Activated T-helper 1 cell treated with anti-CD3 and anti-CD28 coated beads, Interleukin-2, amount 50 U/mL, for 16 hours (primary cell): ENCODE data around the gene HOXC5.

Source experiments
- DNase-seq, 2 donors: peaks; one replicate each; pipeline ENCODE4 v3.0.0-alpha.2; 2020; ENCODE audit warnings: low read depth in 1 of 2, low spot score in 1 of 2

Gene HOXC5

GRCh38 chr12:54006559-54007220 lies 26.2 kb upstream of the HOXC5 start:
- DNase-seq = no peak

GRCh38 chr12:54007538-54008259 lies 25.2 kb upstream of the HOXC5 start:
- no peak for DNase-seq

DNA sequence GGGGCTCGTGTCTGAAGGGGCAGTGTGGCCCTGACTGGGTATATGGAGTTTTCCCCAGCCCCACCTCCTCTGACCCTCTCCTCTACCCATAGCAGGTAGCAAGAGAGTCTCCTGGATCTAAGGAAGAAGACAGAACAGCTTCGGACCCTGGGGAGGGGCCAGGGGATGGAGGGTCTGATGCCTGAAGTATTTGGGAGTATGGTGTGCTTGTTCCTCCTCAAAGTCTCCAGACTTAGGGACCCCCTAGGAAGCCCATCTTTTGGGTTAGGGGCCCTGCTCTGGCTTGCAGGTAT lies 24.6 kb upstream of the HOXC5 start:
- no peak for DNase-seq

GRCh38 chr12:54009171-54010052 lies 23.4 kb upstream of the HOXC5 start:
- DNase-seq = no peak

DNA sequence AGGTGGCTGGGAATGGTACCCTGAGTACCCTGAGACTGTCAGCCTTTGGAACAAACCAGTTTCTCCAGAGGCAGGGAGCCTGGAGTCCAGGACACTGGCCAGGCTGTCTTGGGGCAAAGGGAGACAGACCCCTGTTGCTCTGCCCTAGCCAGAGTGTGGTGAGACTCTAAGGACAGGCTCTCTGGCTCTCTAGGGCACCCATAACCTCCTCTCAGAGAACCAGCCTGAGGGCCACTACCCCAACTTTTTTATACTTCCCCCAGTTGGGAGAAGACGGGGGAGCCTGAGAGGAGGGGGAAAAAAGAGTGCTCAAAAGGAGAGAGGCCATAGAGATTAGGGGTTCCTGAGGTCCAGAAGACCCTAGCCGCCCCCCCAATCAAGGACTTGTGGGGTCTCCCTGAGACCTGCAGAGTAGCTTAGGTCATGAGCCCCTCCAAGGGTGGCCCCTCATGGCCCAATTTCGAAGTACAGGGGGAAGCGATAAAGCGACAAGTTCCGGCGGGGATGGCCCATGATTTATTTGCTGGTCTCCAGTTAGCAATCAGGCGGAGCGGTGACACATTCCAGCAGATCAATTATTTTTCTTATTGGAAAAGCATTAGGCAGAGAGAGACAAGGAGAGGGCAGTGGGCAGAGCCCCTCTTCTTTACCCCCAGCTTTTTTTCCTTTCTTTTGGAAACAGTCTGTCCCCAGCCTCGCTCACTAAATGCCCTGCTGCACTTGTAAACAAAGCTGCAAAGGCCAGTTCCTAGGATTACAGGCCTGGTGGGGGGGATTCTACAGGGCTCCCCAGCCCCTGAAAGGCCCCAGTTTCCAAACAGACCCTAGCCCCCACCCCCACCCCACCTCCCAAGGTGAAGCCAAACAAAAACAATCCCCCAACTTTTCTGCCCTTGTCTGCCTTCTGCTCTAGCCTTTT lies 22.5 kb upstream of the HOXC5 start:
- DNase-seq = no peak

DNA sequence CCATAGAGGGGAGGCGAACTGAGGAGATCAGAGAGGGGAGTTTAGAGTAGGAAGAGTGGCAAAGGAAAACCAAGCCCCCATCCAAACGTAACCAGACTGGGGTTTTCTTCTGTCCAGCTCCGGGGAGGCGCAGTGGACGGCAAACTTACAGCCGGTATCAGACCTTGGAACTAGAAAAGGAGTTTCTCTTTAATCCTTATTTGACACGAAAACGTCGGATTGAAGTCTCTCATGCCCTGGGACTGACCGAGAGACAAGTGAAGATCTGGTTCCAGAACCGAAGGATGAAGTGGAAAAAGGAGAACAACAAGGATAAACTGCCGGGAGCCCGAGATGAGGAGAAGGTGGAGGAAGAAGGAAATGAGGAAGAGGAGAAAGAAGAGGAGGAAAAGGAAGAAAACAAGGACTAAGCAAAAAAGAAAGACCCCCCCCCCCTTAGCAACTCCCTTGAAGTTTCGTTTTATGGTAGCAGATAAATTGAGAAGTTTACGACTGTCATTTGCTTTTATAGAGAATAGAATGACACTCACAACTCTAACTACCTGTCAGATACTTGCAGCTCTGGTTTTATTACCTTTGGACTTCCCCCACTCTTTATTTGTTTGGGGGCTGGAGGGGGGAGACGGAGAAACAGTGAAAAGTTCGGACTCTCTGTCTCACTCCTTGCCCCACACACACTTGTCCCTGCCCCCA lies 21.7 kb upstream of the HOXC5 start:
- DNase-seq = no peak

DNA sequence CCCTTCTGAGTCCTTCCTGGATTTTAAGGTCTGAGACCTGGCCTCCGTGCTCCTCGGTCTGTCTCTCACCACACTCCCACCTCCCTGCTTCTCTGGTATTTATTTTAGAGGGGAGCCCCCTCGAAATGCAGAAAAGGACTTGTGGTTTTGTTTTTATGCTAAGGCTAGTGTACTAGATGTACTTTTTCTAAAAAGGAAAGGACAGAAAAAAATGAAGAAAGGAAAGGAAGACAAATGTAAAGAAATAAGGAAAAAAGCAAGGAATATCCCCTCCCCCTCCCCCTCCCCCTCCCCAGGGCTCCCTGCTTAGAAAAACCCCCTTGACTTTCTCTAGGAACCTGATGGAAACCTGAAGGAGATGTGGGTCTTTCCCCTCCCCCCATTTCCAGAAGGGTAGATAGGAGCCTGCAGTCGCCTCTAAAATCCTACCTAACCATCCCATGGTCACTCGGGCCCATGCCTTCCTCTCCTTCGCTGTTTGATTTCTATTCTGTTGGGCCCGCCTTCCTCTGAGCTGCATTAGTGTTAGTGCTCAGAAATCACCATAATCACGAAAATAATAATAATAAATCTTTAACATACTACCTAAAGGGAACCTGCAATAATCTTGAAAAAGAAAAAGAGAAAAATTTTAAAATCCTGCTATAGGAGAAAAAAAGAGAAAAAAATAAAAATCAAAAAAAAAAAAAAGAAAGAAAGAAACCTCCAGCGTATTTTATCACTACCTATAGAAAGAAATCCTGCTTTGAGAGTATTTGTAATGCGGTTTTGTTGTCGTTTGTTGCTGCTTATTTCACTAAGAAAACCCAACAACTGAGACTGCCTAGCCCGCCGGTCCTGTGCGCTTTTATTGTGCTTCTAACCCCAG lies 21.0 kb upstream of the HOXC5 start:
- no peak for DNase-seq

DNA sequence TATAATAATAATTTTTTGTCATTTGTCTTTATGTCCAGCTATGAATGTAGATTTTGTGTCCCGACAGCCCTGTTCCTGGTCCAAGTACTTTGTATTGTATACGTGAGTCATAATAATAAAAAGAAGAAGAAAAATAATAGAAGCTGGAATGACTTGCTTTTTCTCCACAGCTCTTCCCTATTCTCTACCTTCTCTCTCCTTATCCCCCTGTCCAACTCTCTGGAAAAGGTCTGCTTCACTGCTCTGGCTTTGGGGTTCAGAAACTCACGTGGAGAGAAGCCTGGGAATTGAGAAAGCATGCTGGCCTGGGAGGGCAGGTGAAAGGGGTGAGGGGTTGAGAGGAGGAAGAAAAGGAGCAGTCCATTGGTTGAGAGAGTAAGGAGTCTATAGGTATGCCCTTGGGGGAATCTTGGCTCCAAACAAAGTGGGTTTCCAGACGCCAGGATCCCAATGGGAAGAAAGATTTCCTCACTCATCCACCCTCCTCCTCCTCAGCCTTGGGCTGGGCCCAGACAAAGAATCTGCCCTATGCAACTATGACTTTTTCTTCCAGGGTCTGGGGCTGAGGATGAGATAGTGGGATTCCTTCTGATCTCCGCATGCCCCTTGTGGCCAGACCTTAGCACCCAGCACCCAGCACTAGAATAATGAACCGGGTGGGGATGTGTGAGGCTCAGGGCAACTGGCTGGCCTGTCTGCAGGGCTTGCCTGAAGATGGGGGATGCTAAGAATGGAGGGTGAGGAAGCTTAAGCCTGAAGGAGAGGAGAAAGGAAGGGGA lies 20.0 kb upstream of the HOXC5 start:
- DNase-seq = no peak

DNA sequence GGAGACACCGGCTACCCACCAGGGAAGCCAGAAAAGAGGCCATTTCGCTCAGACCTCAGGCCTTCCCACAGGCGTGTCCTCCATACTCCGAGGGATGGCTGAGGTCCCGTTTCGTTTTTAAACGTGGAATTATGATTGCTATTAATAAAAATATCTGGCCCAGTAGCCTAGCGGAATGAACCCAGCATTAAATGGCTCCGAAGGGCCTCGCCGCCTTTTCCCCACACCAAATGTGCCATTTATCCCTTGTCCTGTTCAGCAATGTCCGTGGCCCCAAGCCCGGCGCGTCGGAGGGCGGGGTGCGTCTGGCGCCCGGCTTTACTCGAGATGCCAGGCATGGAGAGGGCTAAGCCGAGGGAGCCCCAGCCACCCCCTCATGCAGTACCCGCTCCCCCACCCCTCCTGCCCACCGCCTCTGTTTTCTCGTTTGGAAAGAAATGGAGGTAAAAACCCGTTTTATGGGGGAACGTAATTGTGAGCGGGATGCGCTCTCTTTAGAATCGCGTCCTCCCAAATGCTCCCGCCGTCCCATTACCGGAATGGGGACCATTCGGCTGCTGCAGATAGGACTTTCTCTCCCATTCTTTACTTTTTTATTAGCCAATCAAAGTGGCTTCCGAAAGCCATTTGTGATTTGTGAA lies 18.4 kb upstream of the HOXC5 start:
- DNase-seq = no peak

GRCh38 chr12:54015018-54015931 lies 17.6 kb upstream of the HOXC5 start:
- DNase-seq = no peak

DNA sequence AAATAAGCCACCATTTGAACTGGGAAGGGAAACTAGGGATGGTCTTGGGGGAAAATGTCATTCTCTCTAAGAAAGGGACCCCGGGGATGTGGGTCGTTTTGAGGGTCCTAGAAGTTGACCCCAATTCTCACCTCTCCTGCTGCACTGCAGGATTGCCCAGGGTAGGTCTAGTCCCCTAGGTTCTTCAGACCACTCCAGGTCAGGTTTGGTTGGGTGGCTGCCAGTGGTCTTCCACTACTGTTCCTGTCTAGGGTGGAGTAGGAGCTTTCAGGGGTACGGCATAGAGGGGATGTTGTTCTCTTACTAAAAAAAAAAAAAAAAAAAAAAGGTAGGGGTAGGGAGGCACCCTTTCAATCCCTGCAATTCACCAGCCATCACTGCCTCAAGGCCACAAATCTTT lies 16.8 kb upstream of the HOXC5 start:
- no peak for DNase-seq

GRCh38 chr12:54016478-54016964 lies 16.3 kb upstream of the HOXC5 start:
- DNase-seq = no peak

GRCh38 chr12:54017027-54017788 lies 15.6 kb upstream of the HOXC5 start:
- no peak for DNase-seq

GRCh38 chr12:54017878-54018467 lies 14.9 kb upstream of the HOXC5 start:
- peak; percentile 31 to 37 for DNase-seq

GRCh38 chr12:54018468-54018984 lies 14.3 kb upstream of the HOXC5 start:
- no peak for DNase-seq
